CMK (cell line): ENCODE data around the gene FOXL3.
"Not testable (repeated sequence)": the region's sequence is repeated elsewhere in the genome, so short reads cannot be mapped to it uniquely, and the experiment has no call there.

Source experiments
- DNase-seq: peaks from one replicate; pipeline ENCODE4 v3.0.0-alpha.2; 2010; ENCODE audit warnings: low read depth

The FOXL3 gene

GRCh38 chr7:290554-291372, 793 bp downstream of the FOXL3 start:
- DNase-seq, result no peak

- no peak for DNase-seq
Measured at GRCh38 chr7:291373-292092, 1.6 kb downstream of the FOXL3 start.

- no peak for DNase-seq
Measured at GRCh38 chr7:292226-292625, 2.3 kb downstream of the FOXL3 start.

- no peak for DNase-seq
Measured at GRCh38 chr7:292826-293225, 2.9 kb downstream of the FOXL3 start.

- DNase-seq, result no peak
Measured at GRCh38 chr7:293681-294439, 3.9 kb downstream of the FOXL3 start.

DNA sequence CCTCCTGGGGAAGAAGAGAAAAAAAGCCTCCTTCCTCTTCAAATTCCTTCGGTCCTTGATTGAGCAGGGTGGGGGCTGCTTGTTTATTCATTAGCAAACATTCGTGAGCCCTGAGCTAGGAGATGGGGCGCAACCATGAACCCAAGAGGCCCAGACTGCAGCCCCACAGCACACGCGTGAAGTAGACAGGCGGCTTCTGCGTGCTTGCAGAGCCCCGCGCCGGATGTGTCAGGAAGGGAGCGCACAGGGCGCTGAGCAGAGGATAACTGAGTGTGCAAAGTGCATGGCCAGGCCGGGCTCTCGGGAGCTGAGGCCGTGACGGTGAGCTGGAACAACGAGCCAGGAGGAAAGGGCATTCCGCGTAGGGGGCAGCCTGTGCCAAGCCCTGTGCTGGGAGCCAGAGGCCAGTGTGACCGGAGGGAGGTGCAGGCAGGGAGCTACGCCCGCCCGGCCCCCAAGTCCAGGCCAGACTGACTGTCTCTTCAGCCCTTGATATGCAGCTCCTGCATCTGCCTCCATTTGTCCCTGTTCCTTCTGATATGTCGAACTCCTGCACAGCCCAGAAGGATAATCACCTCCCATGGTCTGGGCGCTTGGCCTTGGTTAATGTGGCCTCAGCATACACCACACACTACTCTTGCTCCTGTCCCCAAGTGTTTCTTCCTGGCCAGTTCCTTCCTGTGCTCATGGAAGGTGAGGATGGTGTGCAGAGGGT, 4.6 kb downstream of the FOXL3 start:
- DNase-seq, result no peak

GRCh38 chr7:295155-296154, 5.5 kb downstream of the FOXL3 start:
- DNase-seq, result no peak

DNA sequence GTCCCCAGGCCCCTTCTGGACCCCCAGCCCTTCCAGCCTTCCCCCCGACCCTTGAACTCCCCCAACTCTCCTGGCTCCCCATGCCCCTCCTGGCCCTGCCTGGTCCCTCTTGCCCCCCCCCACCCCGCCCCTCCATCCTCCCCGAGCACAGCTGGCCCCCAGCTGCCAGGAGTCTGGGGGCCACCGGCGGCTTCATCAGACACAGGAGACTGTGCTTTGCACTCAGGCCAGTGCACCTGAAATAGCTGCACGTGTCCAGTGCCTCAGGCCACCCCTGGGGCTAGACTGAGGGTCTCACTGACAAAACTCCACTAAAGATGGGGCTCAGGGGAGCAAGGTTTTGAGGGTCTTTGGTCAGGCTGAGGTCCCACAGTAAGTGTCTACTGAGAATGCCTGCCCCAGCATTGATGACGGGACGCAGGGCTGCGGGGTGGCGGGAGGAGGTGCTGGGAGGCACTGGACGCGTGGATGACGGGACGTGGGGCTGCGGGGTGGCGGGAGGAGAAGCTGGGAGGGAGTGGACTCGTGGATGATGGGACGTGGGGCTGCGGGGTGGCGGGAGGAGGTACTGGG, 6.5 kb downstream of the FOXL3 start:
- no peak for DNase-seq

GRCh38 chr7:297141-297540, 7.2 kb downstream of the FOXL3 start:
- DNase-seq, result not testable (repeated sequence)

DNA sequence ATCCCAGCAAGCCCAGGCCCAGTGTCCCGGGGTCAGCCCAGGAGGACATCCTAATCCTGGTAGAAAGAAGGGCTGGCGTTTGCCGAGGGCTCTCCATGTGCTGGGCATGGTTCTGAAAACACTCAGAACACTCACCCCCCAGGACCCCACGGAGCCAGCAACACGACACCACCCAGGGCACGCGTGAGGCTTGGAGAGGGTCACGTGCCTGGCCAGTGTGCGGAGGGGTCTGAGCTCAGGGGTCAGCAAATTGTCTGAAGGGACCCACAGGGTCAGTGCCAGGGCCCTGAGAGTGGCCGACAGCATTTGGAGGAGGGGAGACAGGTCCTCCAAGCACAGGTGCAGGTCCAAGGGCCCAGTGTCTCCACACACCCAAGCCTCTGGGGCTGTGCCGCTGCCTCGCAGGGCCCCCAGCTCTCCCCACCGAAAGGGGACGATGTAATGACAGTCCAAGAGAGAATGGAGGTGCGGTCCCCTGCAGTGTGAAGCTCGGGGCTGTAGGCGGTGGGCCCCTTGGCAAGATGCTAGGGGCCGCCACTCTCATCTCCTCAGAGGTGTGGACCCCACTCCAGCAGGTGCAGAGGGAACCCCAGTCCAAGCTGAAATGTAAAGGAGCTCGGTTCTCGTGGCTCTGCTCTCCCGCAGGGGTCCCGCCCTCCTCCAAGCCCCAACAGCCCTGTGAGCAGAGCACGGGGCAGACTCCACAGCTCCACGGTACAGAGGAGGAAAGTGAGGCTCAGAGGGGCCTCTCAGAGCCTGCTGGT, 7.8 kb downstream of the FOXL3 start:
- DNase-seq, result no peak

DNA sequence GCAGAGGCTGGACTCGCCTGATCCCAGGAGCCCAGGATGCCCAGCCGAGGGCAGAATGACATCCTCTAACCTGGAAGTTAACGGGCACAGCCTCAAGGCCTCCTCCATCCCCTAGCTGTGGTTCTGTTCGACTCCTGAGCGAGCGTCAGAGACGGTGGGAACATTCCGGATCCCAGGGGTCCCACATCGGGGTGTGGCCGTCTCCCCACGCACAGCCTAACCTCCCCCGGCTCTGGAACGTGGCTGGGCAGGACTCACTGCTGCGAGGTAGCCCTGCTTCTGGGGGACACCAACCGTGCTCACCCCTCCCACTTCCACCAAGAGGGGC, 8.4 kb downstream of the FOXL3 start:
- no peak for DNase-seq

GRCh38 chr7:298743-299142, 8.8 kb downstream of the FOXL3 start:
- DNase-seq, result no peak

DNA sequence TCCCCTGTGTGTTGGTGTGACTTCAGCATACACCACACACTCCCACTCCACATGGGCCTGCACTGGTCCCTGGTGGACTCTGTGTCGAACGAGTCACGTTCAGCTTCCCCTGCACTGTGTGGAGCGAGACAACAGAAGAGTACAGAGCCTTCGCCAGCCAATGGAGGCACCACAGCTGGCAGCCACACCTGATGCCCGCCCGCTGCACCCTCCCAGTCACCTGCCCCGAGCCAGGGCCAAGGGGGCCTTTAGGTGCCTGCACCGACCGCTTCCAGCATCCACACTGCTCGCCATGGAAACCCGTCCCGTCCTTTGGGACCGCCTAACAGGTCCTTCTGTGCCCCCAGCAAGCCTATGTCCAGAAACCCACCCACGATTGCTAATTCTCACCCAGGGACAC, 9.2 kb downstream of the FOXL3 start:
- DNase-seq, result no peak

DNA sequence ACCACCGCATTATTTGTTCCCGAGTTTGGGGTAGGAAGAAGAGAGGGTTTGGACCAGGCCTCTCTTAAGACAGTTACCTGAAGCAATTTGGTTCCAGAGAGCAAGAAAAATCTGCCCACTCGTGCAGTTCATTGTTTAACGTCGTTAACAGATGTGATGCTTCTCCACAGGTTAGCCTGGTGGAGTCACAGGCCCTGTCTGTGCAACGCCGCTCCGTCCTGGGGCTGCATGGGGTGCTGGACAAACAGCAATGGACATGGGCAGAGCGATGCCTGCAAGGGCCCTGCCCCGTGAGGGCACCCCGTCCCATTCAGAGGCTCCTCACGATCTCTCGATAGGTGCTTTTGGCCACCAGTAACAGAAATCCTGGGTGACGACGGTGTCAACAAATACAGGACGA, 9.7 kb downstream of the FOXL3 start:
- DNase-seq, result no peak

- DNase-seq, result no peak
Measured at GRCh38 chr7:300048-300447, 10.1 kb downstream of the FOXL3 start.

GRCh38 chr7:300546-301290, 10.7 kb downstream of the FOXL3 start:
- no peak for DNase-seq

DNA sequence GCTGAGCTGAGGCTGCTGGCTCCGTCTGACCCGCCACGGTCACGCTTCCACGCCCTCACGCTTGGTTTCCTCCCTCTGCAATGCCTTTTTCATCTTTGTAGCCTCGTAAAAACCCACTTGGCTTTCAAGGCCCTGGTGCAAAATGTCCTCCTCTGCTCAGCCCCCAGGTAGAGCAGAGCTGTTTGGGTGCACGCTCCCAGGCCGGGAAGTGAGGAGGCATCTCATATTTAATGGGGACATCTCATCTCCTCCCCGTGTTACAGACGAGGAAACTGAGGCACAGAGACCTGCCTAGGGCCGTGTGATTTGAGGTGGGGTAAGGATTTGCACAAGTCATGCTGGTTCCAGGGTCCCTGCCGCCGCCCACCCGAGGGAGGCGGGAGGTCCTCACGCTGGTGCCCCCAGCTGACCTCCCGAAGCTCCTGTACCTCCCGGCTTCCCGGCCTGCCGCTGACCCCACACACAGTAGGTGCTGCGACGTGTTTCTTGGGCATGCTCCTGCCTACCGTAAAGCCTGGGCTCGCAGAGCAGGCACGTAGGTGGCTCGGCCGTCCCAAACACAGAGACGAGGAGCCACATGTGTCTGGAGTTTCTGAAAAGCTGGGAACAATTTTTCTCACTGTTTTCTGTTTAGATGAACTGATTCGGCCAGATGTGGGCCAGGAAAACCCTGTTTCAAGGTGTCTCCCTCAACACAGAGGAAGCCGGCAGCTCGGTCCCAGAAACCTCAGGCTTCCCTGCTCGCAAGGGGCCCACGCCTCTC, 11.5 kb downstream of the FOXL3 start:
- no peak for DNase-seq
